GM12878 (cell line): ENCODE data around the gene THAP7. TPM values are rescaled to one million over a fixed set of nuclear protein-coding genes. Genes with fewer than 3 reads are reported as not detected.

Experiments used
- ATAC-seq: fragments of 200-7000 bp; cut with Tn5 transposase; 3 replicates; pipeline ENCODE4 v1.9.1; 2020; ENCODE audit warnings: mild to moderate bottlenecking, moderate library complexity
- BruUV-seq: library from RNA; stranded (reverse); fragments of 400-500 nt; replicated peaks from 2 replicates; lab custom pipeline; 2021; lab: Mats Ljungman, UMichigan
- CTCF ChIA-PET: fragments of 300-600 bp; sonication (Branson Sonifier 250); formaldehyde crosslinking; extraction: SDS; loops from one replicate; lab custom pipeline; 2021; ENCODE audit warnings: inconsistent platforms; lab: Yijun Ruan, JAX
- POLR2A ChIA-PET: fragments of 350-600 bp; formaldehyde crosslinking; extraction: SDS; loops from one replicate; lab custom pipeline; 2021; ENCODE audit warnings: inconsistent platforms; lab: Charles Lee
- RAD21 ChIA-PET: fragments of 300-600 bp; sonication (Branson Sonifier 250); formaldehyde crosslinking; loops from one replicate; lab custom pipeline; 2023; ENCODE audit warnings: antibody characterized with exemption; ENCODE audit not compliant: unreplicated experiment; lab: Charles Lee
- SMC1A ChIA-PET: fragments of 300-600 bp; sonication (Branson Sonifier 250); formaldehyde crosslinking; loops from one replicate; lab custom pipeline; 2023; ENCODE audit not compliant: unreplicated experiment, uncharacterized antibody; lab: Charles Lee
- DNase-seq: peaks from one replicate; pipeline ENCODE4 v3.0.0-alpha.2; 2011; ENCODE audit warnings: low read depth, low spot score
- FAIRE-seq: peaks from 3 replicates; lab custom pipeline; 2011; peaks lifted over from hg19 to GRCh38; lab: Jason Lieb, UNC
- H2AFZ ChIP-seq: 2 replicates; pipeline ENCODE4 v1.6.0; 2011; ENCODE audit warnings: low read depth, low read length, control low read depth; ENCODE audit not compliant: control insufficient read depth
- H3K27ac ChIP-seq: 2 replicates; pipeline ENCODE4 v1.5.1; 2011; ENCODE audit warnings: control low read depth; ENCODE audit not compliant: control insufficient read depth, insufficient read depth
- H3K27me3 ChIP-seq, 2 experiments: replicated peaks in 1 of 2; 2 replicates each; pipeline versions ENCODE4 v1.6.0 to v1.6.1; 2011; ENCODE audit warnings: low read length in 1 of 2; ENCODE audit not compliant: control insufficient read depth in 2 of 2, insufficient read depth in 2 of 2
- H3K36me3 ChIP-seq, 2 experiments: 2 replicates each; pipeline ENCODE4 v1.5.1; 2011; ENCODE audit warnings: low read length in 1 of 2; ENCODE audit not compliant: control insufficient read depth in 2 of 2, insufficient read depth in 2 of 2
- H3K4me1 ChIP-seq: 2 replicates; pipeline ENCODE4 v1.6.1; 2011; ENCODE audit warnings: mild to moderate bottlenecking, low read length, moderate library complexity, mixed read lengths; ENCODE audit not compliant: control insufficient read depth, insufficient read depth
- H3K4me2 ChIP-seq: 2 replicates; pipeline ENCODE4 v1.6.0; 2011; ENCODE audit warnings: control low read depth; ENCODE audit not compliant: control insufficient read depth, insufficient read depth
- H3K4me3 ChIP-seq: fragments of 200-600 bp; sonication (generic); 2 replicates; pipeline ENCODE4 v1.5.1; 2016
- H3K79me2 ChIP-seq: 2 replicates; pipeline ENCODE4 v1.6.0; 2011; ENCODE audit warnings: low read length; ENCODE audit not compliant: control insufficient read depth, insufficient read depth
- H3K9ac ChIP-seq: 2 replicates; pipeline ENCODE4 v1.8.0; 2011; ENCODE audit warnings: low read length, control low read depth, mixed read lengths; ENCODE audit not compliant: control insufficient read depth, insufficient read depth
- H3K9me3 ChIP-seq: replicated peaks from 3 replicates; pipeline ENCODE4 v1.5.1; 2011; ENCODE audit warnings: mild to moderate bottlenecking, low read length; ENCODE audit not compliant: control insufficient read depth, insufficient read depth
- H4K20me1 ChIP-seq: 2 replicates; pipeline ENCODE4 v1.6.0; 2011; ENCODE audit not compliant: control insufficient read depth, insufficient read depth
- HDAC6 ChIP-seq: fragments of 200-600 bp; sonication (generic); IDR thresholded peaks from one replicate; pipeline ENCODE4 v1.8.0; 2017; ENCODE audit warnings: antibody characterized with exemption; ENCODE audit not compliant: unreplicated experiment
- SPI1 ChIP-seq: IDR thresholded peaks from 2 replicates; pipeline ENCODE4 v1.6.1; 2011; ENCODE audit warnings: low read depth, mild to moderate bottlenecking, low read length, moderate library complexity, borderline replicate concordance; ENCODE audit not compliant: insufficient read depth
- ZNF207 ChIP-seq: fragments of 450-650 bp; IDR thresholded peaks from 2 replicates; pipeline ENCODE4 v1.6.1; 2014; ENCODE audit warnings: antibody characterized with exemption, mild to moderate bottlenecking, borderline replicate concordance
- WGBS: methylation state at CpG from one replicate; pipeline ENCODE4 v1.1.6; 2016; ENCODE audit warnings: low lambda C conversion rate; ENCODE audit not compliant: insufficient replicate concordance, insufficient coverage; ENCODE audit errors: missing lambda C conversion rate; 5-methylcytosine and 5-hydroxymethylcytosine counted together
- in situ Hi-C: fragments of 300-500 bp; cut with MboI; formaldehyde crosslinking; loops from 9 replicates; pipeline ENCODE4 v1.14.3; 2018; ENCODE audit warnings: mixed read lengths
- intact Hi-C: fragments of 100-400 bp; cut with micrococcal nuclease; formaldehyde crosslinking; loops from one replicate; pipeline ENCODE4 v1.14.2; 2022; ENCODE audit not compliant: unreplicated experiment
- polyA plus RNA-seq, 11 experiments: library from polyadenylated mRNA; depleted of rRNA in 4 of 11; unstranded in 6 of 11; stranded (reverse) in 5 of 11; fragments of >200 nt; fragmentation: Nextera tagmentation in 4 of 11; fragmentation: Illumina TruSeq in 1 of 11; extraction: Ambion mirVana in 4 of 11; extraction: Trizol in 1 of 11; gene quantifications; 1 replicate in 1 of 11; 2 replicates in 10 of 11; pipeline versions ENCODE4 v1.2.1 to v1.2.3, GENCODE V29; 2011 to 2016; ENCODE audit warnings: inconsistent platforms in 2 of 11, missing spikeins in 2 of 11, low read depth in 1 of 11
- total RNA-seq, 4 experiments: library from RNA; depleted of rRNA in 3 of 4; stranded (reverse); fragments of >200 nt in 3 of 4; fragmentation: Illumina TruSeq in 1 of 4; extraction: Trizol in 1 of 4; gene quantifications; 2 replicates each; pipeline versions ENCODE4 v1.2.1 to v1.2.3, GENCODE V29; 2013 to 2021
- TF ChIP-seq, protein P1 (sequence below): fragments of 450-650 bp; IDR thresholded peaks from 2 replicates; pipeline ENCODE4 v1.6.1; 2017; ENCODE audit warnings: mild to moderate bottlenecking, moderate library complexity

THAP7 gene
- total and polyA plus RNA-seq, 10 of the 15 experiments (the other 5 are each of a cell fraction or from before 2014, with no cell fraction given) = 0.66 to 58.3 (median 26.3) TPM

- H3K4me1 ChIP-seq = peaks cover 3% of the 10 kb centered on the region; the same call in 1 of the 2 replicates
- WGBS = 34% methylated on average over 7 of the region's 7 CpGs
- no peak for DNase-seq
- intact Hi-C loops = no loop called here
- POLR2A ChIA-PET = no interaction called here
- H3K9me3 ChIP-seq = no peaks in the 10 kb centered on the region
- TF ChIP-seq ZNF207 (no peak), SPI1 (peak; percentile 63; the same call in 1 of the 2 replicates), HDAC6 (no peak)
- TF ChIP-seq, protein P1, sequence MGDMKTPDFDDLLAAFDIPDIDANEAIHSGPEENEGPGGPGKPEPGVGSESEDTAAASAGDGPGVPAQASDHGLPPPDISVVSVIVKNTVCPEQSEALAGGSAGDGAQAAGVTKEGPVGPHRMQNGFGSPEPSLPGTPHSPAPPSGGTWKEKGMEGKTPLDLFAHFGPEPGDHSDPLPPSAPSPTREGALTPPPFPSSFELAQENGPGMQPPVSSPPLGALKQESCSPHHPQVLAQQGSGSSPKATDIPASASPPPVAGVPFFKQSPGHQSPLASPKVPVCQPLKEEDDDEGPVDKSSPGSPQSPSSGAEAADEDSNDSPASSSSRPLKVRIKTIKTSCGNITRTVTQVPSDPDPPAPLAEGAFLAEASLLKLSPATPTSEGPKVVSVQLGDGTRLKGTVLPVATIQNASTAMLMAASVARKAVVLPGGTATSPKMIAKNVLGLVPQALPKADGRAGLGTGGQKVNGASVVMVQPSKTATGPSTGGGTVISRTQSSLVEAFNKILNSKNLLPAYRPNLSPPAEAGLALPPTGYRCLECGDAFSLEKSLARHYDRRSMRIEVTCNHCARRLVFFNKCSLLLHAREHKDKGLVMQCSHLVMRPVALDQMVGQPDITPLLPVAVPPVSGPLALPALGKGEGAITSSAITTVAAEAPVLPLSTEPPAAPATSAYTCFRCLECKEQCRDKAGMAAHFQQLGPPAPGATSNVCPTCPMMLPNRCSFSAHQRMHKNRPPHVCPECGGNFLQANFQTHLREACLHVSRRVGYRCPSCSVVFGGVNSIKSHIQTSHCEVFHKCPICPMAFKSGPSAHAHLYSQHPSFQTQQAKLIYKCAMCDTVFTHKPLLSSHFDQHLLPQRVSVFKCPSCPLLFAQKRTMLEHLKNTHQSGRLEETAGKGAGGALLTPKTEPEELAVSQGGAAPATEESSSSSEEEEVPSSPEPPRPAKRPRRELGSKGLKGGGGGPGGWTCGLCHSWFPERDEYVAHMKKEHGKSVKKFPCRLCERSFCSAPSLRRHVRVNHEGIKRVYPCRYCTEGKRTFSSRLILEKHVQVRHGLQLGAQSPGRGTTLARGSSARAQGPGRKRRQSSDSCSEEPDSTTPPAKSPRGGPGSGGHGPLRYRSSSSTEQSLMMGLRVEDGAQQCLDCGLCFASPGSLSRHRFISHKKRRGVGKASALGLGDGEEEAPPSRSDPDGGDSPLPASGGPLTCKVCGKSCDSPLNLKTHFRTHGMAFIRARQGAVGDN = no peak
- no peaks in the 10 kb centered on the region for H3K79me2 ChIP-seq
- FAIRE-seq = no peak
- H3K36me3 ChIP-seq = no peaks in the 10 kb centered on the region
- RAD21 ChIA-PET = no interaction called here
- in situ Hi-C loops = no loop called here
- H3K27ac ChIP-seq = no peak overlapping the region
- peak; percentile 63 for ATAC-seq
- H3K4me3 ChIP-seq = no peak overlapping the region
- no peak overlapping the region for H3K9ac ChIP-seq
- CTCF ChIA-PET = no interaction called here
- BruUV-seq = no TSS peak
- H2AFZ ChIP-seq = no peak overlapping the region
- H4K20me1 ChIP-seq = no peaks in the 10 kb centered on the region
- no peak overlapping the region for H3K4me2 ChIP-seq
- SMC1A ChIA-PET = no interaction called here
- peaks cover 2 to 4% of the 10 kb centered on the region in 2 experiments; a peak in 3 of 4 replicates for H3K27me3 ChIP-seq
Measured at GRCh38 chr22:20968281-20968977, 33.5 kb downstream of the THAP7 start.
